H9 (cell line): ENCODE data around the gene CDK14. TPM values are rescaled to one million over a fixed set of nuclear protein-coding genes. Genes with fewer than 3 reads are reported as not detected.

ENCODE experiments used
- DNase-seq: peaks from one replicate; pipeline ENCODE4 v3.0.0-alpha.2; 2017
- H2AFZ ChIP-seq: one replicate; pipeline ENCODE4 v1.6.1; 2013; ENCODE audit warnings: mild to moderate bottlenecking, low read length, control low read depth, moderate library complexity
- H2AK5ac ChIP-seq: 2 replicates; pipeline ENCODE4 v1.6.1; 2013; ENCODE audit warnings: low read length, control low read depth, mixed read lengths; ENCODE audit not compliant: insufficient read length
- H2BK120ac ChIP-seq: one replicate; pipeline ENCODE4 v1.6.1; 2013; ENCODE audit warnings: low read depth, mild to moderate bottlenecking, low read length, control low read depth, inconsistent platforms; ENCODE audit not compliant: poor library complexity, severe bottlenecking
- H2BK12ac ChIP-seq: 2 replicates; pipeline ENCODE4 v1.6.1; 2013; ENCODE audit warnings: low read length, control low read depth, mixed read lengths, low read depth; ENCODE audit not compliant: insufficient read length
- H2BK15ac ChIP-seq: 2 replicates; pipeline ENCODE4 v1.6.1; 2013; ENCODE audit warnings: low read depth, low read length, control low read depth
- H2BK20ac ChIP-seq: one replicate; pipeline ENCODE4 v1.6.1; 2013; ENCODE audit warnings: low read depth, mild to moderate bottlenecking, low read length, control low read depth, inconsistent platforms; ENCODE audit not compliant: poor library complexity, severe bottlenecking
- H2BK5ac ChIP-seq: 2 replicates; pipeline ENCODE4 v1.6.1; 2013; ENCODE audit warnings: low read length, control low read depth, mixed read lengths; ENCODE audit not compliant: insufficient read length
- H3K14ac ChIP-seq: 2 replicates; pipeline ENCODE4 v1.6.1; 2013; ENCODE audit warnings: low read length, control low read depth; ENCODE audit not compliant: insufficient read depth
- H3K18ac ChIP-seq: 2 replicates; pipeline ENCODE4 v1.6.1; 2013; ENCODE audit warnings: low read depth, mild to moderate bottlenecking, mixed read lengths, low read length, control low read depth; ENCODE audit not compliant: insufficient read length
- H3K23ac ChIP-seq: 2 replicates; pipeline ENCODE4 v1.6.1; 2013; ENCODE audit warnings: low read length, control low read depth, mixed read lengths, low read depth; ENCODE audit not compliant: insufficient read length
- H3K23me2 ChIP-seq: 2 replicates; pipeline ENCODE4 v1.6.1; 2013; ENCODE audit warnings: low read depth, mild to moderate bottlenecking, mixed read lengths, low read length, control low read depth; ENCODE audit not compliant: insufficient read length, poor library complexity, severe bottlenecking
- H3K27ac ChIP-seq: 2 replicates; pipeline ENCODE4 v1.5.1; 2013; ENCODE audit warnings: low read length, control low read depth, mixed read lengths, low read depth; ENCODE audit not compliant: insufficient read length
- H3K27me3 ChIP-seq: 2 replicates; pipeline ENCODE4 v1.6.1; 2013; ENCODE audit warnings: low read length, control low read depth, inconsistent platforms; ENCODE audit not compliant: insufficient read depth
- H3K4ac ChIP-seq: 2 replicates; pipeline ENCODE4 v1.6.1; 2013; ENCODE audit warnings: low read depth, mild to moderate bottlenecking, control low read depth, inconsistent platforms, low read length, moderate library complexity
- H3K4me1 ChIP-seq: 2 replicates; pipeline ENCODE4 v1.6.1; 2013; ENCODE audit warnings: low read length, control low read depth, inconsistent platforms; ENCODE audit not compliant: insufficient read depth
- H3K4me2 ChIP-seq: 2 replicates; pipeline ENCODE4 v1.6.1; 2013; ENCODE audit warnings: low read length, control low read depth, mixed read lengths; ENCODE audit not compliant: insufficient read length, insufficient read depth
- H3K56ac ChIP-seq: 2 replicates; pipeline ENCODE4 v1.6.1; 2013; ENCODE audit warnings: low read depth, mild to moderate bottlenecking, mixed read lengths, low read length, control low read depth; ENCODE audit not compliant: insufficient read length
- H3K79me1 ChIP-seq: 2 replicates; pipeline ENCODE4 v1.6.1; 2013; ENCODE audit warnings: low read depth, mild to moderate bottlenecking, moderate library complexity, low read length, control low read depth, inconsistent platforms; ENCODE audit not compliant: insufficient read depth, poor library complexity, severe bottlenecking
- H3K79me2 ChIP-seq: 2 replicates; pipeline ENCODE4 v1.6.1; 2013; ENCODE audit warnings: low read length, control low read depth, inconsistent platforms; ENCODE audit not compliant: insufficient read depth
- H3K9ac ChIP-seq: 2 replicates; pipeline ENCODE4 v1.6.1; 2013; ENCODE audit warnings: low read length, control low read depth, mixed read lengths; ENCODE audit not compliant: insufficient read length; ENCODE audit errors: extremely low read depth
- H3K9me3 ChIP-seq: one replicate; pipeline ENCODE4 v1.6.1; 2013; ENCODE audit warnings: low read depth, low read length, inconsistent platforms; ENCODE audit not compliant: control insufficient read depth
- H3T11ph ChIP-seq: one replicate; pipeline ENCODE4 v1.6.1; 2013; ENCODE audit warnings: mild to moderate bottlenecking, low read length, control low read depth, inconsistent platforms
- H4K20me1 ChIP-seq: one replicate; pipeline ENCODE4 v1.6.1; 2013; ENCODE audit not compliant: control insufficient read depth, insufficient read length, insufficient read depth
- H4K5ac ChIP-seq: 2 replicates; pipeline ENCODE4 v1.6.1; 2013; ENCODE audit warnings: low read depth, mild to moderate bottlenecking, mixed read lengths, low read length, control low read depth; ENCODE audit not compliant: insufficient read length
- H4K8ac ChIP-seq: replicated peaks from 2 replicates; pipeline ENCODE4 v1.6.1; 2013; ENCODE audit warnings: low read length, control low read depth, mixed read lengths, low read depth; ENCODE audit not compliant: insufficient read length
- H4K91ac ChIP-seq: 2 replicates; pipeline ENCODE4 v1.6.1; 2013; ENCODE audit warnings: low read depth, mild to moderate bottlenecking, moderate library complexity, mixed read lengths, low read length, control low read depth; ENCODE audit not compliant: insufficient read length
- H3K27ac Mint-ChIP-seq, 3 experiments: 2 replicates in 2 of 3; 3 replicates in 1 of 3; pipeline ENCODE4 v1.8.0; 2020 to 2021; ENCODE audit warnings: mixed read lengths in 3 of 3, mild to moderate bottlenecking in 1 of 3, moderate library complexity in 1 of 3
- H3K27me3 Mint-ChIP-seq: 2 replicates; pipeline ENCODE4 v1.8.0; 2021; ENCODE audit warnings: low read depth, mild to moderate bottlenecking, moderate library complexity, mixed read lengths
- H3K36me3 Mint-ChIP-seq, 3 experiments: 2 replicates in 2 of 3; 3 replicates in 1 of 3; pipeline ENCODE4 v1.8.0; 2020 to 2021; ENCODE audit warnings: low read depth in 3 of 3, mixed read lengths in 3 of 3; ENCODE audit not compliant: insufficient read depth in 1 of 3
- H3K4me1 Mint-ChIP-seq, 2 experiments: 2 replicates each; pipeline ENCODE4 v1.8.0; 2020; ENCODE audit warnings: mixed read lengths in 2 of 2
- H3K4me3 Mint-ChIP-seq, 2 experiments: 2 replicates in 1 of 2; 3 replicates in 1 of 2; pipeline ENCODE4 v1.8.0; 2020 to 2021; ENCODE audit warnings: mild to moderate bottlenecking in 2 of 2, mixed read lengths in 2 of 2, moderate library complexity in 1 of 2
- H3K9me3 Mint-ChIP-seq, 2 experiments: 2 replicates in 1 of 2; 3 replicates in 1 of 2; pipeline ENCODE4 v1.8.0; 2020; ENCODE audit warnings: mild to moderate bottlenecking in 2 of 2, mixed read lengths in 2 of 2, moderate library complexity in 1 of 2
- CTCF ChIP-seq: fragments of 200-600 bp; sonication (generic); conservative IDR thresholded peaks from 3 replicates; pipeline ENCODE4 v1.8.0; 2021; ENCODE audit warnings: antibody characterized with exemption, mild to moderate bottlenecking
- WGBS: extraction: QIAGEN DNeasy Blood & Tissue Kit; methylation state at CpG from one replicate; pipeline ENCODE4 v1.1.7; 2013; ENCODE audit warnings: missing lambda C conversion rate, low lambda C conversion rate, mixed read lengths; ENCODE audit not compliant: insufficient read length; ENCODE audit errors: extremely low coverage; 5-methylcytosine and 5-hydroxymethylcytosine counted together
- long read RNA-seq: library from polyadenylated mRNA; unstranded; transcript quantifications from one replicate; pipeline ENCODE4 v2.0.0, GENCODE V29; 2020
- total RNA-seq: library from RNA; stranded (reverse); gene quantifications from 2 replicates; pipeline ENCODE4 v1.2.1, GENCODE V29; 2021

Gene CDK14
- 23.9 and 24.9 TPM in 2 replicates for total RNA-seq
- long read RNA-seq, full-length matches to known transcripts, result 4 of 16 reads
- long read RNA-seq, partial matches to known transcripts, result 6 of 16 reads
- long read RNA-seq, other reads (novel, unspliced or antisense), result 6 of 16 reads

GRCh38 chr7:90595801-90596670 lies at the start of gene CDK14:
Gene CDK14, plus strand, starts transcription at chr7:90596321. Its CDS starts 307 bp downstream, at chr7:90596628.
- peak within 1 kb of the TSS; percentile 56 for H3K18ac ChIP-seq
- H3K23ac ChIP-seq, result no peak within 1 kb of the TSS
- no peak within 1 kb of the TSS for H2BK15ac ChIP-seq
- Mint-ChIP-seq H3K4me1 (peaks cover 29 to 34% of the 10 kb centered on the region in 2 experiments), H3K9me3 (peaks cover 0 to 3% of the 10 kb centered on the region in 2 experiments; a peak in 1 of 5 replicates), H3K27ac (peak within 1 kb of the TSS; percentile 76 to 97 (median 87); a peak in 6 of 7 replicates), H3K36me3 (peaks cover 0 to 4% (median 0%) of the 10 kb centered on the region in 3 experiments; a peak in 2 of 7 replicates), H3K4me3 (peak within 1 kb of the TSS; percentile 88 to 97), H3K27me3 (peaks cover 3% of the 10 kb centered on the region; the same call in 1 of the 2 replicates)
- no peaks in the 10 kb centered on the region; the same call in 1 of the 2 replicates for H3K4me1 ChIP-seq
- peak within 1 kb of the TSS; percentile 15 for H2BK12ac ChIP-seq
- no peak within 1 kb of the TSS for H2AFZ ChIP-seq
- no peak within 1 kb of the TSS for H2BK20ac ChIP-seq
- no peaks in the 10 kb centered on the region for H3K9me3 ChIP-seq
- H4K20me1 ChIP-seq, result no peaks in the 10 kb centered on the region
- no CpG with 5 or more reads among the region's 118 CpGs for WGBS
- no peak within 1 kb of the TSS for H2BK5ac ChIP-seq
- H3T11ph ChIP-seq, result no peak within 1 kb of the TSS
- H2BK120ac ChIP-seq, result no peak within 1 kb of the TSS
- H4K8ac ChIP-seq, result no peak within 1 kb of the TSS
- no peak within 1 kb of the TSS for H4K91ac ChIP-seq
- H3K27ac ChIP-seq, result peak within 1 kb of the TSS; percentile 87
- H3K79me2 ChIP-seq, result peaks cover 9% of the 10 kb centered on the region; the same call in 1 of the 2 replicates
- no peaks in the 10 kb centered on the region for H3K27me3 ChIP-seq
- H3K14ac ChIP-seq, result peak within 1 kb of the TSS; percentile 94
- H3K79me1 ChIP-seq, result no peaks in the 10 kb centered on the region
- no peak within 1 kb of the TSS for H4K5ac ChIP-seq
- no peak within 1 kb of the TSS for H3K56ac ChIP-seq
- peak within 1 kb of the TSS; percentile 99 for H3K4me2 ChIP-seq
- TF ChIP-seq CTCF, result peak; percentile 53
- peaks cover 18% of the 10 kb centered on the region for H3K23me2 ChIP-seq
- H2AK5ac ChIP-seq, result no peak within 1 kb of the TSS
- H3K9ac ChIP-seq, result peak within 1 kb of the TSS; percentile 66
- peak; percentile 79 for DNase-seq
- no peak within 1 kb of the TSS for H3K4ac ChIP-seq
